Mesothelial cell of epicardium (in vitro differentiated cells): ENCODE results near the gene GSN. TPM values are rescaled to one million over a fixed set of nuclear protein-coding genes. Genes with fewer than 3 reads are reported as not detected.

Experiments used
- DNase-seq, 2 experiments: peaks; one replicate each; pipeline ENCODE4 v3.0.0; 2021; ENCODE audit warnings: low spot score in 2 of 2; ENCODE audit not compliant: unreplicated experiment in 2 of 2
- H3K27ac Mint-ChIP-seq: 2 replicates; pipeline ENCODE4 v1.8.0; 2021; ENCODE audit warnings: mixed read lengths
- H3K27me3 Mint-ChIP-seq: 2 replicates; pipeline ENCODE4 v1.8.0; 2021; ENCODE audit warnings: low read depth, mixed read lengths
- H3K36me3 Mint-ChIP-seq: 2 replicates; pipeline ENCODE4 v1.8.0; 2021; ENCODE audit warnings: mixed read lengths
- H3K4me1 Mint-ChIP-seq: 2 replicates; pipeline ENCODE4 v1.8.0; 2021; ENCODE audit warnings: mixed read lengths
- H3K4me3 Mint-ChIP-seq: 2 replicates; pipeline ENCODE4 v1.8.0; 2021; ENCODE audit warnings: mild to moderate bottlenecking, moderate library complexity, mixed read lengths
- H3K9me3 Mint-ChIP-seq: 2 replicates; pipeline ENCODE4 v1.8.0; 2021; ENCODE audit warnings: mixed read lengths
- total RNA-seq: library from RNA; stranded (reverse); gene quantifications from 3 replicates; pipeline ENCODE4 v1.2.1, GENCODE V29; 2021
- TF ChIP-seq, protein P1 (sequence below): fragments of 200-600 bp; sonication (generic); IDR thresholded peaks from one replicate; pipeline ENCODE4 v1.5.0; 2021; ENCODE audit warnings: antibody characterized with exemption; ENCODE audit not compliant: unreplicated experiment

The GSN gene
- total RNA-seq, 1 donor from 2014 or later, result 114 TPM

DNA sequence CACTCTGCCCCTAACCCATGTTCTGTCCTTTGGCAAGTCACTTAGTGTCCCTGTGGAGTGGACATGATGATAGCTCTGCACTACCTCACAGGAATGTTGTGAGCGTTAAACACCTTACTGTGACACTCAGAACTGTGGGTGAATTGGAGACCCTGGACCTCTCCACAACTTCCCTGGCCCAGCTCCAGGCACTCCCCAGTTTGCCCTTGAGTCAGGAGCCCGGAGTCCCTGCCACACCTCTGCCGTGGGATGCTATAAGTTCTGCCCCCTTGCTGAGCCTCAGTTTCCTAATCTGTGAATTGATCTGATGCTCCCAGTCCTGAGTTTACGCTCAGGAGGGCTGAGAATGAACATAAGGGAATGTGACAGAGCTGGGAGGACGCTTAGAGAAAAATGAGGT lies 34.4 kb downstream of the GSN start:
- Mint-ChIP-seq H3K27ac (no peak overlapping the region), H3K4me3 (no peak overlapping the region), H3K36me3 (no peaks in the 10 kb centered on the region), H3K4me1 (peaks cover 23% of the 10 kb centered on the region), H3K9me3 (no peaks in the 10 kb centered on the region), H3K27me3 (no peaks in the 10 kb centered on the region)
- TF ChIP-seq, protein P1, sequence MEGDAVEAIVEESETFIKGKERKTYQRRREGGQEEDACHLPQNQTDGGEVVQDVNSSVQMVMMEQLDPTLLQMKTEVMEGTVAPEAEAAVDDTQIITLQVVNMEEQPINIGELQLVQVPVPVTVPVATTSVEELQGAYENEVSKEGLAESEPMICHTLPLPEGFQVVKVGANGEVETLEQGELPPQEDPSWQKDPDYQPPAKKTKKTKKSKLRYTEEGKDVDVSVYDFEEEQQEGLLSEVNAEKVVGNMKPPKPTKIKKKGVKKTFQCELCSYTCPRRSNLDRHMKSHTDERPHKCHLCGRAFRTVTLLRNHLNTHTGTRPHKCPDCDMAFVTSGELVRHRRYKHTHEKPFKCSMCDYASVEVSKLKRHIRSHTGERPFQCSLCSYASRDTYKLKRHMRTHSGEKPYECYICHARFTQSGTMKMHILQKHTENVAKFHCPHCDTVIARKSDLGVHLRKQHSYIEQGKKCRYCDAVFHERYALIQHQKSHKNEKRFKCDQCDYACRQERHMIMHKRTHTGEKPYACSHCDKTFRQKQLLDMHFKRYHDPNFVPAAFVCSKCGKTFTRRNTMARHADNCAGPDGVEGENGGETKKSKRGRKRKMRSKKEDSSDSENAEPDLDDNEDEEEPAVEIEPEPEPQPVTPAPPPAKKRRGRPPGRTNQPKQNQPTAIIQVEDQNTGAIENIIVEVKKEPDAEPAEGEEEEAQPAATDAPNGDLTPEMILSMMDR, result no peak
- DNase-seq, result no peak

DNA sequence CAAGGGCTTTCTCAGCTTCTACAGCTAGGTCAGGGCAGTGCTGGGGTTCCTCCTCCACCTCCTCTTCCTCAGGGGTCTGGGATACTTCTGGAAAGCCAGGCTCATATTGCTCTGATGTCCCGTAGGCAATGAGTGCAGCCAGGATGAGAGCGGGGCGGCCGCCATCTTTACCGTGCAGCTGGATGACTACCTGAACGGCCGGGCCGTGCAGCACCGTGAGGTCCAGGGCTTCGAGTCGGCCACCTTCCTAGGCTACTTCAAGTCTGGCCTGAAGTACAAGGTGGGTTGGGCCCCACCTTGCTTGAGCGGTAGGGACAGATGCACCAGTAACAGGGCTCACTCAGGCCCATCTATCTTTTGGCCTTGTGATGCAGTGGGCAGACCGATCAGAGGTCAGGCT lies 34.8 kb downstream of the GSN start:
- TF ChIP-seq, protein P1, result no peak
- Mint-ChIP-seq H3K36me3 (peaks cover 4% of the 10 kb centered on the region), H3K27ac (no peak overlapping the region), H3K4me1 (peaks cover 23% of the 10 kb centered on the region), H3K9me3 (no peaks in the 10 kb centered on the region), H3K27me3 (no peaks in the 10 kb centered on the region), H3K4me3 (no peak overlapping the region)
- no peak for DNase-seq

DNA sequence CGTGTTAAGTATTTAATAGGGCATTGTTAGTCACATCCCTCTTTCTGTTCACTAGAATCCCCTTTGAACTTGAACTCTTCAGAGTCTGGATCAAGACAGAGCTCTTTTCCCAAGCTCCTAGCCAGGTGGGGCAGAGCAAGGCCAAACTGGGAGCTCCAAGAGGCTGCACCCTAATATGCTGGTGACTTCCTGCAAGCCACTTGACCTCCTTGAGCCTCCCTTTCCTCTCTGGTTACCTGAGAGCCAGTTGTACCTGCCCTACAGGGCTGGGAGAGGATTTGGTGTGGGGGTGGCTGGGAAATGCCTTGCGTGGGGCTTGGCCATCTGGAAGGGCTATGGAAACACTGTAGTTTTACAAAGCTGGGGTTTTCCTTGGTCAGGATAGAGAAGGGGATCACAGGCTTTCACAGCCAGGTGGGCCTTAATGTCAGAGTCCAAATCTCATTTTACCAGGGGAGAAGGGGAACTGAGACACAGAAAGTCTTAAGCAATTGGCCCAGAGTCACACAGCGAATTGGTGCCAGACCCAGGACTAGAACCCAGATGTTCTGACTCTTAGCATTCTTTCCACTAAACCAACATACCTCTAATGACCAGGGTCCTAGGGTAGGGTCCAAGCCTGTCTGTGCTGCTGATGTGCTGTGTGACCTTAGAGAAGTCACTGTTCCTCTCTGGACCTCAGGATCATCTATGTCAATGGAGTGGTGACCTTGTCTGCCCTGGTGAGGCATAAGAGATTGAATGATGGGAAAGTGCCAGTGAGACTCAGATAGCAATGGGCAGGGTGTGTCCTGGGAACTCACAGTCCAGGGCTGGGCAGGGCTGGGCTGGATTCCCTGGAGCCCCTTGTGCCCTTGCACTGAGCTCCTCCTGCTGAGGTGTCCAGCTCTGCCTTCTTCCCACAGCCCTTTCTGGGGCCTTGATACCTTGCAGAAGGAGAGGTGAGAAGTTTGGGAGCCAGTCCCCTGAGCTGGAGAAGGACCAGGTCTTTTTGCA lies 35.8 kb downstream of the GSN start:
- TF ChIP-seq, protein P1, result no peak
- Mint-ChIP-seq H3K4me1 (peaks cover 16% of the 10 kb centered on the region), H3K4me3 (no peak overlapping the region), H3K27ac (no peak overlapping the region), H3K9me3 (no peaks in the 10 kb centered on the region), H3K36me3 (peaks cover 9% of the 10 kb centered on the region), H3K27me3 (no peaks in the 10 kb centered on the region)
- no peak for DNase-seq

DNA sequence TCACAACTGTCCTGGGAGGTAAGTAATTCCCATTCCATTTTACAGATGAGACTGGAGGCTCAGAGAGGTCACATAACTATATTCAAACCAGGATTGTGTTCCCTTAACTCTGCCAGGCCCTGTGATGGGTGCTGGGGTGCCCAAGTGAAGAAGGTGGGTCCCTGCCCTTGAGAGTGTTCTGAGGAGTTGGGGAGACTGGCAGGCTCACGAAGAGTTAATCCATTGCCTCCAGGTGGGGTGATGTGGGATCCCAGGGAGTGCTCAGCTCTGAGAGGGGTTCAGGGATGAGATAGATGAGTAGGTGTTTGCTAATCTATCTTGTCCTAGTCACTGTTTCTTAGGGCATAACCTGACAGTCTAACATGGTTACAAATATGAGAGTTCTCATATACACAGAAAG lies 36.7 kb downstream of the GSN start:
- DNase-seq, result no peak
- Mint-ChIP-seq H3K4me1 (peaks cover 11% of the 10 kb centered on the region), H3K27me3 (no peaks in the 10 kb centered on the region), H3K4me3 (no peak overlapping the region), H3K36me3 (peaks cover 9% of the 10 kb centered on the region), H3K9me3 (no peaks in the 10 kb centered on the region), H3K27ac (no peak overlapping the region)
- TF ChIP-seq, protein P1, result no peak

DNA sequence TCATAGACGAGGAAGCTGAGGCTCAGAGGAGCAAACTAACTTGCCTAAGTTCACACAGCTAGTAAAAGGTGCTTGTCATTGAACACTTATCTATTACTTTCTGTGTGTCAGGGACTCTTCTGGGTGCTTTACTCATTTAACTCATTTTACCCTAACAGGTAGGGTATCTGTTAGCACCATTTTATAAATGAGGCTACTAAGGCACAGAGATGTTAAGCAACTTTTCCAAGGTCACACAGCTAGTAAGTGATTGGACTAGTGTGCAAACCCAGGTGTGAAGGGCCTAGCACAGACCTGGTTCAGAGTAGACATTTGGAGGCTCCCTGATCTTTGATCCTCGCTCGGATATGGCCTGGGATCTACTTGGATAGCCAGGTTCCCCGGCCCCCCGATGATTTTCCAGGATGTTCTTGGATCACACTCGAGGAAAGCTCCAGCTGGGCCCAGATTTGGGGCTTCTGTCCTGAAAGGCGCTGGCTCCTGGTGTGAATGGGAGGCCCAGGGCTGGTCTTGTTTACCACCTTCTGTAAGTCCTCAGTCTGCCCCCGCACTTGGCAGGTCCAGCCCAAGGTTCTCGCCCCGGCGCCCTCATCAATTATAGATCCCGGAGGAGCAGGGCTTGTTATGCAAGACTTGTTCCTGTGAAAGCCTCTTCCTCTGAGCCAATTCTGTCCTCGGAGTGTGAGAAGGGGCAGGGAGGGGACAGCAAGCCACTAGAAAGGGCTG lies 37.5 kb downstream of the GSN start:
- no peaks in the 10 kb centered on the region for H3K9me3 Mint-ChIP-seq
- DNase-seq, result no peak

More for the DNA sequence above, 37.5 kb downstream of the GSN start:
- H3K4me1 Mint-ChIP-seq, result peaks cover 6% of the 10 kb centered on the region
- H3K36me3 Mint-ChIP-seq, result peaks cover 14% of the 10 kb centered on the region
- no peaks in the 10 kb centered on the region for H3K27me3 Mint-ChIP-seq
- H3K4me3 Mint-ChIP-seq, result no peak overlapping the region
- no peak overlapping the region for H3K27ac Mint-ChIP-seq
- TF ChIP-seq, protein P1, result no peak
